ENCODE data around the gene HENMT1.

Gene HENMT1

GRCh38 chr1:108639899-108640560 lies 20.9 kb downstream of the HENMT1 start:
- POLR2A ChIA-PET, result no interaction called here
- Histone ChIP-seq H3K36me3 (ENCODE audit: control insufficient read depth in 2 of 2, insufficient read depth in 1 of 2, low read length in 2 of 2) (peaks cover 0 to 15% of the 10 kb centered on the region in 2 experiments; a peak in 1 of 3 replicates), H3K4me3 (ENCODE audit: low read depth, low read length) (no peak overlapping the region), H3K27ac (ENCODE audit: extremely low read depth, low read depth, low read length) (no peak overlapping the region), H3K9me3 (ENCODE audit: control insufficient read depth, insufficient read depth, low read depth, low read length) (no peaks in the 10 kb centered on the region), H3K4me1 (ENCODE audit: control insufficient read depth, insufficient read depth, low read length) (no peaks in the 10 kb centered on the region)
- CTCF ChIA-PET, result interaction anchor here (0.6 to 0.8 kb wide), 4 partner anchors 38 to 131 kb away, joined by 3 to 5 read pairs (median 4); no protein-coding TSS in a partner anchor
- TF ChIP-seq FEZF1 (tag by site-specific recombination; IDR thresholded peaks at IDR 0.05) (no peak), ZEB2 (tag by site-specific recombination; IDR thresholded peaks at IDR 0.05) (no peak), EGR2 (tag by site-specific recombination; IDR thresholded peaks at IDR 0.05; ENCODE audit: low read depth) (no peak), HIC1 (tag by site-specific recombination; IDR thresholded peaks at IDR 0.05) (no peak), ZNF555 (tag by site-specific recombination; conservative IDR thresholded peaks at IDR 0.05) (no peak), ZNF239 (tag by site-specific recombination; IDR thresholded peaks at IDR 0.05) (no peak)
- TF ChIP-seq, protein P1, sequence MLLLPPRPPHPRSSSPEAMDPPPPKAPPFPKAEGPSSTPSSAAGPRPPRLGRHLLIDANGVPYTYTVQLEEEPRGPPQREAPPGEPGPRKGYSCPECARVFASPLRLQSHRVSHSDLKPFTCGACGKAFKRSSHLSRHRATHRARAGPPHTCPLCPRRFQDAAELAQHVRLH (tag by site-specific recombination; IDR thresholded peaks at IDR 0.05), result no peak
- TF ChIP-seq, protein P2, sequence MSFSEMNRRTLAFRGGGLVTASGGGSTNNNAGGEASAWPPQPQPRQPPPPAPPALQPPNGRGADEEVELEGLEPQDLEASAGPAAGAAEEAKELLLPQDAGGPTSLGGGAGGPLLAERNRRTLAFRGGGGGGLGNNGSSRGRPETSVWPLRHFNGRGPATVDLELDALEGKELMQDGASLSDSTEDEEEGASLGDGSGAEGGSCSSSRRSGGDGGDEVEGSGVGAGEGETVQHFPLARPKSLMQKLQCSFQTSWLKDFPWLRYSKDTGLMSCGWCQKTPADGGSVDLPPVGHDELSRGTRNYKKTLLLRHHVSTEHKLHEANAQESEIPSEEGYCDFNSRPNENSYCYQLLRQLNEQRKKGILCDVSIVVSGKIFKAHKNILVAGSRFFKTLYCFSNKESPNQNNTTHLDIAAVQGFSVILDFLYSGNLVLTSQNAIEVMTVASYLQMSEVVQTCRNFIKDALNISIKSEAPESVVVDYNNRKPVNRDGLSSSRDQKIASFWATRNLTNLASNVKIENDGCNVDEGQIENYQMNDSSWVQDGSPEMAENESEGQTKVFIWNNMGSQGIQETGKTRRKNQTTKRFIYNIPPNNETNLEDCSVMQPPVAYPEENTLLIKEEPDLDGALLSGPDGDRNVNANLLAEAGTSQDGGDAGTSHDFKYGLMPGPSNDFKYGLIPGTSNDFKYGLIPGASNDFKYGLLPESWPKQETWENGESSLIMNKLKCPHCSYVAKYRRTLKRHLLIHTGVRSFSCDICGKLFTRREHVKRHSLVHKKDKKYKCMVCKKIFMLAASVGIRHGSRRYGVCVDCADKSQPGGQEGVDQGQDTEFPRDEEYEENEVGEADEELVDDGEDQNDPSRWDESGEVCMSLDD (tag by site-specific recombination; IDR thresholded peaks at IDR 0.05), result no peak

DNA sequence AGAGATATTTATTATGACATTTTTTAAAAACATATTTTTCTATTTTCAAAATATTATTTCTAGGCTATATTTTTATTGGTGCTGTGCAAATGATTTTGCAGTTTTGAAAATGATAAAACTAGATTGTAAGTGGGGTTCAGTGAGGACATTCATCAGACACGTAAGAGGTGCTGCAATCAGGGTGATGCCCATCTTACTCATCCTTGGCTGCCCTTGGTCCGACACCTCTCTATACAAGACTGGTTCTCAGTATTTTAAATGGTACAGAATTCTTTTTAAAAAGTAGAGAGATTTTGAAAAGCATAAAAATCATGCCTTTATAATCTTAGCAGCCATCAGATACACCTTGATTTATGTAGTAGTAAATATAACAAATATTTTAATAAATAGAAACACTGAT lies 24.0 kb downstream of the HENMT1 start:
- TF ChIP-seq KLF10 (tag by site-specific recombination; IDR thresholded peaks at IDR 0.05), result no peak
- TF ChIP-seq ZNF138 (tag by site-specific recombination; IDR thresholded peaks at IDR 0.05; ENCODE audit: borderline replicate concordance), result no peak
- TF ChIP-seq ZNF701 (tag by site-specific recombination; IDR thresholded peaks at IDR 0.05), result no peak
- no peak for TF ChIP-seq ZNF585B (tag by site-specific recombination; IDR thresholded peaks at IDR 0.05)
- TF ChIP-seq, protein P3, sequence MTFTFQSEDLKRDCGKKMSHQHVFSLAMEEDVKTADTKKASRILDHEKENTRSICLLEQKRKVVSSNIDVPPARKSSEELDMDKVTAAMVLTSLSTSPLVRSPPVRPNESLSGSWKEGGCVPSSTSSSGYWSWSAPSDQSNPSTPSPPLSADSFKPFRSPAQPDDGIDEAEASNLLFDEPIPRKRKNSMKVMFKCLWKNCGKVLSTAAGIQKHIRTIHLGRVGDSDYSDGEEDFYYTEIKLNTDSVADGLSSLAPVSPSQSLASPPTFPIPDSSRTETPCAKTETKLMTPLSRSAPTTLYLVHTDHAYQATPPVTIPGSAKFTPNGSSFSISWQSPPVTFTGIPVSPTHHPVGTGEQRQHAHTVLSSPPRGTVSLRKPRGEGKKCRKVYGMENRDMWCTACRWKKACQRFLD (tag by site-specific recombination; IDR thresholded peaks at IDR 0.05), result no peak
- TF ChIP-seq ZNF391 (tag by site-specific recombination; IDR thresholded peaks at IDR 0.05; ENCODE audit: borderline replicate concordance, low read depth), result no peak
- TF ChIP-seq ZNF404 (tag by site-specific recombination; IDR thresholded peaks at IDR 0.05), result no peak
- TF ChIP-seq KLF8 (tag by site-specific recombination; IDR thresholded peaks at IDR 0.05), result no peak
- TF ChIP-seq BCL11A (tag by site-specific recombination; IDR thresholded peaks at IDR 0.05; ENCODE audit: low read depth), result no peak
- TF ChIP-seq ZNF677 (tag by site-specific recombination; IDR thresholded peaks at IDR 0.05), result no peak
- no peak for TF ChIP-seq HOXD13 (CRISPR knock-in tag; IDR thresholded peaks at IDR 0.05; ENCODE audit: borderline replicate concordance)
- no peak for TF ChIP-seq RBAK (tag by site-specific recombination; IDR thresholded peaks at IDR 0.05)
- H3K4me3 ChIP-seq (ENCODE audit: low read depth, low read length), result no peak overlapping the region
- CTCF ChIA-PET, result no interaction called here
- H3K4me1 ChIP-seq (ENCODE audit: control insufficient read depth, insufficient read depth, low read length), result no peaks in the 10 kb centered on the region
- no peaks in the 10 kb centered on the region for H3K9me3 ChIP-seq (ENCODE audit: control insufficient read depth, insufficient read depth, low read depth, low read length)
- H3K36me3 ChIP-seq (ENCODE audit: control insufficient read depth in 2 of 2, insufficient read depth in 1 of 2, low read length in 2 of 2), result peaks cover 0 to 30% of the 10 kb centered on the region in 2 experiments; a peak in 2 of 3 replicates
- no peak overlapping the region for H3K27ac ChIP-seq (ENCODE audit: extremely low read depth, low read depth, low read length)
- POLR2A ChIA-PET, result no interaction called here

Data from HEK293 (cell line).